Epithelial cell of esophagus (primary cell): ENCODE data around the gene INSYN1.

Experiments
- DNase-seq: peaks from one replicate; pipeline ENCODE4 v3.0.0; 2010; ENCODE audit warnings: low read depth
- H3K4me3 ChIP-seq: 2 replicates; pipeline ENCODE4 v1.5.1; 2011; ENCODE audit warnings: mild to moderate bottlenecking, low read length, control low read depth
- TF ChIP-seq, protein P1 (sequence below): IDR thresholded peaks from 2 replicates; pipeline ENCODE4 v1.5.1; 2011; ENCODE audit warnings: low read depth, mild to moderate bottlenecking, low read length, control low read depth, inconsistent platforms; ENCODE audit not compliant: insufficient read depth; ENCODE audit errors: missing control alignments

INSYN1 gene

DNA sequence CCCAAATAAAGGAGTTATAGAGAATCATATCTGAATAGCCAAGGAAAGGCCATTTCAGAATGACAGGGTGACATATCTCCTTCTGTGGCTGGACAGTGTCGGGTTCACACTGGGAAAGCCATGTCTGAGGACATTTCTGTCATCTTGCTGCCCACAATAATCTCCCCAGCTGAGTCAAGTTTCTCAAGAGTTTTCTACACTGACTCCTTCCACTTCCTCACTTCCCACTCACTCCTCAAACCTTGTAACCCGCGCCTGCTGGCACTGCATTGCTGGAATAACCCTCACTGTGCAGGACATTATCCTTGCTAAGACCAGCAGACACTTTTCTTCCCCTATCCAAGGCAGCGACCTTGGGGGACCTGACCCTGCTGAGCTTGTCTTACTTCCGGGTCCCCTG, 5.3 kb upstream of the INSYN1 start:
- TF ChIP-seq, protein P1, sequence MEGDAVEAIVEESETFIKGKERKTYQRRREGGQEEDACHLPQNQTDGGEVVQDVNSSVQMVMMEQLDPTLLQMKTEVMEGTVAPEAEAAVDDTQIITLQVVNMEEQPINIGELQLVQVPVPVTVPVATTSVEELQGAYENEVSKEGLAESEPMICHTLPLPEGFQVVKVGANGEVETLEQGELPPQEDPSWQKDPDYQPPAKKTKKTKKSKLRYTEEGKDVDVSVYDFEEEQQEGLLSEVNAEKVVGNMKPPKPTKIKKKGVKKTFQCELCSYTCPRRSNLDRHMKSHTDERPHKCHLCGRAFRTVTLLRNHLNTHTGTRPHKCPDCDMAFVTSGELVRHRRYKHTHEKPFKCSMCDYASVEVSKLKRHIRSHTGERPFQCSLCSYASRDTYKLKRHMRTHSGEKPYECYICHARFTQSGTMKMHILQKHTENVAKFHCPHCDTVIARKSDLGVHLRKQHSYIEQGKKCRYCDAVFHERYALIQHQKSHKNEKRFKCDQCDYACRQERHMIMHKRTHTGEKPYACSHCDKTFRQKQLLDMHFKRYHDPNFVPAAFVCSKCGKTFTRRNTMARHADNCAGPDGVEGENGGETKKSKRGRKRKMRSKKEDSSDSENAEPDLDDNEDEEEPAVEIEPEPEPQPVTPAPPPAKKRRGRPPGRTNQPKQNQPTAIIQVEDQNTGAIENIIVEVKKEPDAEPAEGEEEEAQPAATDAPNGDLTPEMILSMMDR, result no peak
- DNase-seq, result no peak
- no peak overlapping the region for H3K4me3 ChIP-seq

DNA sequence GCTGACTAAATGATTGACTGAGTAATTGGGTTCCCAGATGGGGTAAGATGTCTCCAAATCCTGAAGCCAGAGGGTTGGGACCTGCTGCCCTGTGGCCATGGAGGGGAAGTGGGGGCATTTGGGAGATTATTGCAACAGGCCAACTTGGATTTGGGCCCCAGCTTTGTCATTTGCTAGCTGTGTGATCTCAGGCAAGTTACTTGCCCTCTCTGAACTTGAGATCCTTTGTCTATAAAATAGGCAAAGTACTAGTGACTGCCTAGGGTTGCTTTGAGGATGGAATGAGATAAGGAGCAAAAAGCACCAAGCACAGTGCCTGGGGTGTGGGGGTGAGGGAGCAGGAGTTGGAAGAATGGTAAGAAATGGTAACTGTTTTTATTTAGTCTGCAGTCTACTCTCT, 4.4 kb upstream of the INSYN1 start:
- no peak overlapping the region for H3K4me3 ChIP-seq
- no peak for DNase-seq
- TF ChIP-seq, protein P1, result no peak

DNA sequence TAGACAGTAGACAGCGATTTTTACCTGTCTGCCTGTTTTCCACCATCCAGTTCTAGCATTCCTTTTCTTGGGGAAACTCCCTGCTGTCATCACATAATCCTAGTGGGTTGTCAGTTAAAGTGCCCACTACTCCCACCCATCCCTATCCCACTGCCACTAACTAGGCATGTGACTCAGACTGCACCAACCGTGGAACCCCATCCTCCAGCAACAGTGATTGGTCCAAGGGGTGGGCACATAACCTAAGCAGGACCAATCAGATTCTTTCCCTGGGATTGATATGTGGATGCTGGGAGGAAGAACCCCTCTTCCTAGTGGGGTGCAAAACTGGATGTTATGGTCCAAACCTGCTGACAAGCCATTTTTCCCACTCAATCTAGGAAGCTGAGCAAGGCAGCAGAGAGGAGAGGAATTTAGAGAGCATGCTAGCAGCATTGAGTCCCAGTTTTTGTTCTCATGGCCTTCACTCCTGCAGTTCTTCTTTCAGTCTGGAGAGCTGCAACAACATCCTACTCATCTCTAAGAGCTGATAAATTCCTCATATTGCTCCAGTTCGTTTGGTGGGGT, 3.9 kb upstream of the INSYN1 start:
- TF ChIP-seq, protein P1, result no peak
- DNase-seq, result no peak
- H3K4me3 ChIP-seq, result no peak overlapping the region

DNA sequence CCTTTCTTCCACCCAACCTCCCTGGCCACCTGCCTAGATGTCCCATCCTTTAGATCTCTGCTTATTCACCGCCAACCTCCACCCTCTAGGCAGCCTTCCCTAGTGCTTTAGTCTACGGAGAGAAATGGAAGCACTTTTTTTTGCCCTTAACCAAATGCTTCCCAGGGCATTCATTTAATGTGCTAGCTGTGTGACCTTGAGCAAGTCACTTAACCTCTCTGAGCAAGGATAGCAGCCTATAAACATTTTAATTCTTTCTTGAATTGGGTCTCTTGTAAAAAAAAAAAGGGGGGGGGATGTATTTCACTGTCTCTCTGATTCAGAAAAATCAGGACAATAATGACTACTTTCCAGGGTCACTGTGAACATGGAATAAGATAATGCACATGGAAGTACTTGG, 3.2 kb upstream of the INSYN1 start:
- no peak overlapping the region for H3K4me3 ChIP-seq
- TF ChIP-seq, protein P1, result no peak
- DNase-seq, result no peak

DNA sequence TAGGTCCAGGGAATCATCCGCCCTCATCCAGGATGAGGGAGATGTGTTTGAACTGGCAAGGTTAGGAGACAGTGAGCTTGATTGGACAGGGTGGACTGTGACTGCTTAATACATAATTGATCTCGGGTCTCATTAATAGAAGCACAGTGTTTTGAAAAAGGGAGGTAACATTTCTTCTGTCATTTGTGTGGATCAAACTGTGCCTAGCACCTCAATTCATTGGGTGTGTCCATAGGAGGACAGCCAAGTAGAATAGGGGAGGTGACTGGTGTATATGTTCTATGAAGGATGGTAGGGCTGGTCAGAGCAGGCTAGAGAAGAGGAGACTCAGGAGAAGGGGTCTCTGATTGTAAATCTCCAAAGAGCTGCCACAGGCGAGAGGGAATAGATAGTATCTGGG, 2.8 kb upstream of the INSYN1 start:
- DNase-seq, result no peak
- H3K4me3 ChIP-seq, result no peak overlapping the region
- TF ChIP-seq, protein P1, result no peak

DNA sequence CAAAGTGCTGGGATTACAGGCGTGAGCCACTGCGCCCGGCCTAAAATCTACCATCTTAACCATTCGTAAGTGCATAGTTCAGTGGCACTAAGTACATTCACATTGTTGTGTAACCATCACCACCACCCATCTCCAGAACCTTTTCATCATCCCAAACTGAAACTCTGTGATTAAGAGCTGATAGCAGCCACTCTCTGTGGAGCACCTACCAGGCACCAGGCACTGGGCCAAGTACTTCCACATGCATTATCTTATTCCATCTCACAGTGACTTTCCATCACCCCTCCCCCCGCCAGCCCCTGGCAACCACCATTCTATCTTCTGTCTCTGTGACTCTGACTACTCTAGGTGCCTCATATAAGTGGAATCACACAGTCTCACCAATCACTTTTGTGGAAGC, 2.3 kb upstream of the INSYN1 start:
- DNase-seq, result no peak
- H3K4me3 ChIP-seq, result no peak overlapping the region
- TF ChIP-seq, protein P1, result no peak

DNA sequence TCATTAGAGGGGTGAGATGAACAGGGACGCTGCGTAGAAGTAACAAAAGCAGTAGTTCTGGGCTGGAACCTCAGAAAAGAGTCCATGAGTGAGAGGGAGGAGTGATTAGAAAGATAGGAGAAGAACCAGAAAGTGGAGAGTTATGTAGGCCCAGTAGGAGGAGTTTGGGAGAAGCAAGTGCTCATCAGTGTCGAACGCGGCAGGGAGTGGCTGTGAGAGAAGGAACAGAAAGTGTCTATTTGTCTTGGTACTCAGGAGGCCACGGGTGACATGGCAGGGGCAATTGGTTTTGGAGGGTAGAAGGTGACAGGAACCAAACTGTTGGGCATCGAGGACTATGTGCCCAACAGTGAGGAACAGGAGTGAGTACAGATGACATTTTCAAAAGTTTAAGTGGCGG, 1.3 kb upstream of the INSYN1 start:
- H3K4me3 ChIP-seq, result no peak overlapping the region
- DNase-seq, result no peak
- TF ChIP-seq, protein P1, result no peak
